Stimulated activated CD8-positive, alpha-beta memory T cell treated with anti-CD3 and anti-CD28 coated beads, Interleukin-15, amount 100 ng/mL, for 24 hours (primary cell): ENCODE data around the gene AGPAT2.

ENCODE experiments used
- DNase-seq: peaks from one replicate; pipeline ENCODE4 v3.0.0-alpha.2; 2020; ENCODE audit warnings: low read depth

AGPAT2 gene

GRCh38 chr9:136625101-136626065, 61.9 kb downstream of the AGPAT2 start:
- no peak for DNase-seq

DNA sequence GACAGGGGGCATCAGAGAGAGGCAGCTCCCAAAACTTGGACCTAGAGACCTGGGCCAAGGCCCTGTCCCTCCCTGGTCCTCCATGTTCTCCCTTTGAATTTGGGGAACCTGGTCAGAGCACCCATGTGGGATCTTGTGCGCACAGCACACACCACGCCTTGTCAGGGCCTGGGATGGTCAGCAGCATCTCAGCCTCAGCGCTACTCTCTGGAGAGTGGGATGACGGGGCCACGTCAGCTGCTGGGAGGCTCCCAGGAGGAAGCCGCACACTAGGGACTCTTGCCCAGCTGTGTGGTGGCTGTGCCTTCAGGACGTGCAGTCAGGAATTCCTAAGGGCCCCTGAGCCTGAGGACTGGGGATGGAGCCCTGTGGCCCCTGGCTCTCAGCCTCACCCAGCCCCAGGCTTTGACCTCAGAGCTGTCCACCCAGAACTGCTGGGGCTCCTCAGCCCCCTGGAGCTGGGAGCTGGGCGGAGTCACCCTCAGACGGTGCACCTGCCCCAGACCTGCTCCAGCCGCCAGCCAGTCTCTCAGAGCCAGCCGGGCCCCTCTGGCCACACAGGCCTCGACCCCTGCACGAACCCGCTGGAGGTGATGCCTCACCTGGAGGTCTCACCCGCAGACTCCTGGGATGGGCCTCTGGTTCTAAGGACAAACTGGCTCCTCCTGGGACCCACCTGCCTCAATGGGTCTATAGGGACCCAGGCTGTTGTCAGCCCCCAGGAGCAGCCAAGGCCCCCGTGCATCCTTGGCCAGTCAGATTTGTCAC, 62.9 kb downstream of the AGPAT2 start:
- DNase-seq, result no peak

DNA sequence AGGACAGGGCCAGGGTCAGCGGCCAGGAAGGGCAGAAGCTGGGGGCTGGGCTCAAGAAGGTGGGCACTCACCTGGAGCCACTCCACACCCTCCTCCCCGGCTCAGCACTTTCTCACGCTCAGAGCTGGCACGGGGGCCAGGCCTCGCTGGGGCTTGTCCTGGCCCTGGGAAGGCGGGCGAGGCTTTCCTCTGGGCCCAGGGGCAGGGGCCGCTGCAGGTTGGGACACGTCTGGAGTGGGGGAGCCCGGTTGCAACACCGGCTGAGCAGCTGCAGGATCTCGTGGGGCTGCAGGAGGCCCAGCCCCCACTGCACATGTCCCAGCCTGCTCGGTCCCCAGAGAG, 63.4 kb downstream of the AGPAT2 start:
- DNase-seq, result no peak
